ENCODE results near the gene C22orf23. TPM values are rescaled to one million over a fixed set of nuclear protein-coding genes. Genes with fewer than 3 reads are reported as not detected.

The C22orf23 gene
- total RNA-seq, 1 experiment from 2014 or later: 0.64 TPM

DNA sequence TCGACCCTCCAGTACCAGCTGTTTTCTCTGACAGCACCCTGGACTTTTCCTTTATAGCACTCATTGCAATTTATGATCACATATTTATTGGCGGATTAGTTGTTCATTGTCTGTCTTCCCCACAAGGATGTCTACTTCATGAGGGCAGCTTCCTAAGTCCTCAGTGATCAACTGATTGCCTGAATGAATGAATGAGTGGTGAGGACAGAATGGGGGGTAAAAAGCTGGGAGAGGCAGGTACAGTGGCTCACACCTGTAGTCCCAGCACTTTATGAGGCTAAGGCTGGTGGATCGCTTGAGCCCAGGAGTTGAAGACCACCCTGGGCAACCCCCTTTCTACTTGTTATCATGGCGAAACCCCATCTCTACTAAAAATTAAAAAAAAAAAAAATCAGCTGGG, 42.1 kb upstream of the C22orf23 start:
- TF ChIP-seq EZH2 (IDR thresholded peaks at IDR 0.05; ENCODE audit: borderline replicate concordance, low read depth, low read length, poor library complexity, severe bottlenecking) (no peak), CTCF (conservative IDR thresholded peaks at IDR 0.05; ENCODE audit: low read depth, low read length) (no peak)
- POLR2A ChIA-PET (ENCODE audit: low non-redundant PET): no interaction called here
- no peak overlapping the region for H3K4me3 ChIP-seq (ENCODE audit: low read depth, low read length, poor library complexity, severe bottlenecking)
- H3K4me1 ChIP-seq (ENCODE audit: insufficient read depth, low read length, poor library complexity, severe bottlenecking): peaks cover 19% of the 10 kb centered on the region
- BruUV-seq (replicated peaks): no TSS peak
- no peak for DNase-seq (ENCODE audit: low spot score)
- intact Hi-C loops (cut with micrococcal nuclease; ENCODE audit: unreplicated experiment): no loop called here
- no peaks in the 10 kb centered on the region for H3K27me3 ChIP-seq (replicated peaks; ENCODE audit: insufficient read depth, low read depth, low read length, poor library complexity)
- H3K9me3 ChIP-seq (ENCODE audit: low read depth, low read length, poor library complexity, severe bottlenecking): no peaks in the 10 kb centered on the region
- CTCF ChIA-PET: no interaction called here
- no peaks in the 10 kb centered on the region for H3K36me3 ChIP-seq (ENCODE audit: insufficient read depth, low read length, poor library complexity, severe bottlenecking)
- no peak overlapping the region for H3K27ac ChIP-seq (ENCODE audit: low read depth, low read length, poor library complexity, severe bottlenecking)

DNA sequence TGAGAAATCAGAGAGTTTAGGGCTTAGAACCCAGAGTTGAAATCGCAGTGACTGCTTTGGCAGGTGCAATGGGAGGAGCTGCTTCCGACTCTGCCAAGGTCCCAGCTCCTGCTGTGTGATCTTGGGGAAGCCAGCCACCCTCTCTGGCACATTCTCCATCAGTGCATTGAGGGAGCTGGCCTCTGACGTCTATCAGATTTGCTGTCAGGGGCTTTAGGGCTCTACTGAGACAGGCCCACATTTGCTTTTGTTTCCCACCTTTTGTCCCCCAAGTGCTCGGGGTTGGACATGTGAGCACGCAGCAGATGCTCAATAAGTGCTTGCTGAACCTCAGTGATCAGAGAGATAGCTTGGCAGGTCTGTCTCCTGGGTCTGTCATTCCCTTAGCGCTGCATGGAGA, 41.6 kb upstream of the C22orf23 start:
- no peaks in the 10 kb centered on the region for H3K9me3 ChIP-seq (ENCODE audit: low read depth, low read length, poor library complexity, severe bottlenecking)
- BruUV-seq (replicated peaks): no TSS peak
- H3K4me3 ChIP-seq (ENCODE audit: low read depth, low read length, poor library complexity, severe bottlenecking): no peak overlapping the region
- intact Hi-C loops (cut with micrococcal nuclease; ENCODE audit: unreplicated experiment): no loop called here
- no peak for DNase-seq (ENCODE audit: low spot score)
- CTCF ChIA-PET: no interaction called here
- TF ChIP-seq CTCF (conservative IDR thresholded peaks at IDR 0.05; ENCODE audit: low read depth, low read length) (no peak), EZH2 (IDR thresholded peaks at IDR 0.05; ENCODE audit: borderline replicate concordance, low read depth, low read length, poor library complexity, severe bottlenecking) (no peak)
- no peaks in the 10 kb centered on the region for H3K27me3 ChIP-seq (replicated peaks; ENCODE audit: insufficient read depth, low read depth, low read length, poor library complexity)
- no peaks in the 10 kb centered on the region for H3K36me3 ChIP-seq (ENCODE audit: insufficient read depth, low read length, poor library complexity, severe bottlenecking)
- H3K4me1 ChIP-seq (ENCODE audit: insufficient read depth, low read length, poor library complexity, severe bottlenecking): peaks cover 15% of the 10 kb centered on the region
- POLR2A ChIA-PET (ENCODE audit: low non-redundant PET): no interaction called here
- no peak overlapping the region for H3K27ac ChIP-seq (ENCODE audit: low read depth, low read length, poor library complexity, severe bottlenecking)

DNA sequence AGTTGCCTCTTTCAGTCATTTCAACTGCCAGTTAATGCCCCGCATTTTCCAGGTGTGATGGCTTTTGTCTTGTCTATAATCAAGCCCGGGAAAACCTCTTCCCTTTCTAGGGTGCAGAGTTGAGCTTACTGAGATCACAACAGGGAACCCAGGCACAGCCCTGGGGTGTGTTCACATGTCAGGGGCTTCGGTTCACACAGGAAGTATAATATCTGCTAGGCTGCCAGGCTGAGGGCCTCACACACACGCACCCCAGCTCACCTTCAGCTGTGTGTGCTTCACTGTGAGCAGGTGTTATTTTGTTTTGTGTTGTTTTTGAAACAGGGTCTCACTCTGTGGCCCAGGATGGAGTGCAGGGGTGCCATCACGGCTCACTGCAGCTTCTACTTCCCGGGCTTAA, 40.6 kb upstream of the C22orf23 start:
- no peaks in the 10 kb centered on the region for H3K27me3 ChIP-seq (replicated peaks; ENCODE audit: insufficient read depth, low read depth, low read length, poor library complexity)
- TF ChIP-seq EZH2 (IDR thresholded peaks at IDR 0.05; ENCODE audit: borderline replicate concordance, low read depth, low read length, poor library complexity, severe bottlenecking): no peak
- no peak for TF ChIP-seq CTCF (conservative IDR thresholded peaks at IDR 0.05; ENCODE audit: low read depth, low read length)
- BruUV-seq (replicated peaks): no TSS peak
- H3K4me3 ChIP-seq (ENCODE audit: low read depth, low read length, poor library complexity, severe bottlenecking): no peak overlapping the region
- no peaks in the 10 kb centered on the region for H3K36me3 ChIP-seq (ENCODE audit: insufficient read depth, low read length, poor library complexity, severe bottlenecking)
- no peak for DNase-seq (ENCODE audit: low spot score)
- H3K27ac ChIP-seq (ENCODE audit: low read depth, low read length, poor library complexity, severe bottlenecking): no peak overlapping the region
- H3K4me1 ChIP-seq (ENCODE audit: insufficient read depth, low read length, poor library complexity, severe bottlenecking): peaks cover 11% of the 10 kb centered on the region
- intact Hi-C loops (cut with micrococcal nuclease; ENCODE audit: unreplicated experiment): no loop called here
- H3K9me3 ChIP-seq (ENCODE audit: low read depth, low read length, poor library complexity, severe bottlenecking): no peaks in the 10 kb centered on the region
- ChIA-PET POLR2A (ENCODE audit: low non-redundant PET) (no interaction called here), CTCF (no interaction called here)
